OCI-LY1 (cell line): ENCODE results near the gene MAN1B1.

Source experiments
- EZH2 ChIP-seq: fragments of 200-600 bp; sonication (generic), shearing (Covaris generic); IDR thresholded peaks from 2 replicates; pipeline ENCODE4 v1.8.0; 2017; ENCODE audit warnings: borderline replicate concordance, mixed run types, mild to moderate bottlenecking, antibody characterized with exemption, low read length, moderate library complexity, mixed read lengths
- TF ChIP-seq, protein P1 (sequence below): fragments of 200-600 bp; sonication (generic), shearing (Covaris generic); IDR thresholded peaks from 2 replicates; pipeline ENCODE4 v1.5.1; 2017; ENCODE audit warnings: mild to moderate bottlenecking, antibody characterized with exemption, low read length, moderate library complexity, mixed read lengths

DNA sequence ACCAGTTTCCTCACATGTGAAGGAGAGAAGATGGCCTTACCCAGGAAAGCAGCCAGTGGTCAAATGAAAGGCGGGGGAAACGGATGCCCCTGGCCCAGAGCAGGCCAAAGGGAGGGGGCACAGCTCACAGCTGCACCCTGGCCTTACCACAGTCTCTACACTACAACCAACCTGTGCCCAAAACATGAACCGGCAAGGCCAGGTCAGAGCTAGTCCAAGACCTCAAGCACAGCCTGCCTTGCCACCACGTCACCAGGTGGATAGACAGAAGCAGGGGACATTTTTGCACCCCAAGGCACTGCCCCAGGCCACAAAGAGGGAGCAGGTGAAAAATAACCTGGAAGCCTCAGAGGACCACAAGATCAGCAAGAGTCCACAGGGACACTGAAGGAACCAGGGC is 56.7 kb downstream of the MAN1B1 start:
- TF ChIP-seq, protein P1, sequence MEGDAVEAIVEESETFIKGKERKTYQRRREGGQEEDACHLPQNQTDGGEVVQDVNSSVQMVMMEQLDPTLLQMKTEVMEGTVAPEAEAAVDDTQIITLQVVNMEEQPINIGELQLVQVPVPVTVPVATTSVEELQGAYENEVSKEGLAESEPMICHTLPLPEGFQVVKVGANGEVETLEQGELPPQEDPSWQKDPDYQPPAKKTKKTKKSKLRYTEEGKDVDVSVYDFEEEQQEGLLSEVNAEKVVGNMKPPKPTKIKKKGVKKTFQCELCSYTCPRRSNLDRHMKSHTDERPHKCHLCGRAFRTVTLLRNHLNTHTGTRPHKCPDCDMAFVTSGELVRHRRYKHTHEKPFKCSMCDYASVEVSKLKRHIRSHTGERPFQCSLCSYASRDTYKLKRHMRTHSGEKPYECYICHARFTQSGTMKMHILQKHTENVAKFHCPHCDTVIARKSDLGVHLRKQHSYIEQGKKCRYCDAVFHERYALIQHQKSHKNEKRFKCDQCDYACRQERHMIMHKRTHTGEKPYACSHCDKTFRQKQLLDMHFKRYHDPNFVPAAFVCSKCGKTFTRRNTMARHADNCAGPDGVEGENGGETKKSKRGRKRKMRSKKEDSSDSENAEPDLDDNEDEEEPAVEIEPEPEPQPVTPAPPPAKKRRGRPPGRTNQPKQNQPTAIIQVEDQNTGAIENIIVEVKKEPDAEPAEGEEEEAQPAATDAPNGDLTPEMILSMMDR, result no peak
- no peak for TF ChIP-seq EZH2
